Measurements from ENCODE around the gene CBX4.
A peak's percentile ranks its signal among the peaks of the same experiment; 100 is the strongest.

The CBX4 gene

DNA sequence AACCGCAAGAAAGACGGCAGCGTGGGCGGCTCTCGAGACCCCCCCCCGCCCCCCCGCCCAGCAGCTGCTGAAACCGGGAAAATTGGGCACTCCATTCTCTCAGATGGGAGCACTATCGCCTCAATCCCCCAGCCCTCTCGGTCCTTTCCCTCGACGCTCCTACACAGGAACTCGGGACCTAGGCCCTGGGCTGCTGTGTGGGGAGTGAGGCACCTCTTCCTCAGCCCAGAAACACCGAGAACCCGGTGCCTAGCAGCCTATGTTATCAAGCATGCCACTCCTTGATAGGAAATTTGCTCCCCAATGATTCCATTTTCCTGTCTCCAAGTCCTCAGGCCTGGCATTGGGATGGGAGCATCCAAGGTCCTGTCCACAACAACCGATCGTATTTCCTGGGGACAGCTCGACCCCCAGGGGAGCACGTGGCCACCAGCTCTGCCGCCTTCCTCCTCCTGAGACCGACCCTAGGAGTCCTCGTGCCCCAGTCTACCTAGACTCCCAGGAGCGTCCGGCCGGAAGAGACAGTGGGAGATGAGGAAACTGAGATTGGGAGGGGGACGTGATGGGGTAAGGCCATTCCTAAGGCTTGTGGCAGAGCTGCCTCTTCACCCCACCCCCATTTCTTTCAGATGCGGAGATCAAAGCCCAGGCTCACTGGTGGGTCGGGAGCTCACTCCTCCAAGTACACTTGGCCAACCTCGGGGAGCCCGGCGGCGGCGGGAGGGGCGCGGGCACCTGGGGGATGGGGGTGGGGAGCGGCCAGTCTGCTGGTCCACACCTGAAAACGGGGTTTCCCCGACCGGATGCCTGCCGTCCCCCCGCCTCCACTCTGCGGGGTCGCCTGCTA is 24.9 kb downstream of the CBX4 start:
- WGBS (ENCODE audit: extremely low coverage, insufficient coverage, low lambda C conversion rate), result no CpG with 5 or more reads among the region's 43 CpGs
- Histone ChIP-seq H4K5ac (ENCODE audit: low read length) (no peak overlapping the region), H3K23ac (ENCODE audit: low read length) (no peak overlapping the region), H2BK15ac (replicated peaks; ENCODE audit: low read depth) (peak overlapping the region; percentile 86), H3K18ac (ENCODE audit: low read length) (peak overlapping the region; percentile 98), H3K79me2 (ENCODE audit: control insufficient read depth, insufficient read depth, low read length) (no peaks in the 10 kb centered on the region), H3K56ac (ENCODE audit: low read length) (peak overlapping the region; percentile 60), H3K27ac (ENCODE audit: low read depth, low read length) (no peak overlapping the region), H2BK120ac (ENCODE audit: low read depth, low read length) (no peak overlapping the region), H3K79me1 (ENCODE audit: low read length) (no peaks in the 10 kb centered on the region), H2AK5ac (ENCODE audit: low read length) (no peak overlapping the region), H4K8ac (ENCODE audit: low read depth, low read length) (no peak overlapping the region), H2BK5ac (ENCODE audit: low read length) (no peak overlapping the region), H3K9ac (ENCODE audit: low read length) (no peak overlapping the region), H3K36me3 (ENCODE audit: control insufficient read depth, insufficient read depth, low read length) (no peaks in the 10 kb centered on the region), H3K4ac (ENCODE audit: low read depth, low read length) (peak overlapping the region; percentile 93), H3K4me3 (ENCODE audit: low read length) (no peak overlapping the region), H3K27me3 (ENCODE audit: insufficient read depth, low read length, poor library complexity) (peaks cover 74% of the 10 kb centered on the region), H3K4me2 (ENCODE audit: low read length) (no peak overlapping the region), H3K4me1 (ENCODE audit: control insufficient read depth, low read depth, low read length) (peaks cover 3% of the 10 kb centered on the region)
- no peak for DNase-seq

DNA sequence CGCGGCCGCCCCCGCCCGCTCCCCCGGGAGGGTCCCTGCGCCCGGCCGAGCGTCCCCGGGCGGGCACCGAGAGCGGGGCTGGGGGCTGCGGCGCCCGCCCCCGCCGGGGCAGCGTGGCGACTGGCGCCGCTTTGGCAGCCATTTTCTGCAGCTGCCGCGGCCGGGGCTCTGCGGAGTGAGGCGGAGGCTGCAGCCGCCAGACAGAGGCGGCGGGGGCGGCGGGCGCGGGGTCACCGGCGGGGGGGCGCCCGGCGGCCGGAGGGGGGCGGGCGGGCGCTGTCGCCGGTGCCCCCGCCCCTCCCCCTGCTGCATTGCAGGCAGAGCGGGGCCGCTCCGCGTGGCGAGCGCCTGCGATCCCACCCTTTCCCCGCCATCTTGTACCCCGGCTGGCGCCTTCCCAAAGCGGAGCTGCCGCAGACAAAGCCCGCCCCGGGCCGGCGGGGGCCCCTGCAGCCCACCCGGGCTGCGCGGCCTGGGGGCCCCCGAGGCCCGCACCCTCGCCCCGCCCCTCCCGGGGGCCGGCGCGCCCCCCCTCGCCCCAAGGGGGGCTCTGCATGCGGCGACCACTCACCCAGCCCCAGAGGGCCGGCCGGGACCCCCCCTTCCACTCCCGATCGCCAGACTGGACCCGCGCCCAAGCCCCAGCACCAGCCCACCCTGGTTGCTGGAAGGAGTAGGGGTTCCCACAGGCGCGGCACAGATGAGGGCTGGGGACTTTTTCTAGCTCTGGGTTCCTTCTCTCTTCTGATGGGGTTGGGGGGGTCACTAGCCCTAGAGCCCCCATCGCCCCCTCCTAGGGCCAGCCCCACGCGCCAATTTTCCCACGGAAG is 25.7 kb downstream of the CBX4 start:
- Histone ChIP-seq H3K4me2 (ENCODE audit: low read length) (no peak overlapping the region), H2AK5ac (ENCODE audit: low read length) (no peak overlapping the region), H3K18ac (ENCODE audit: low read length) (peak overlapping the region; percentile 98), H3K79me1 (ENCODE audit: low read length) (no peaks in the 10 kb centered on the region), H3K4ac (ENCODE audit: low read depth, low read length) (peak overlapping the region; percentile 93), H3K9ac (ENCODE audit: low read length) (no peak overlapping the region), H3K27ac (ENCODE audit: low read depth, low read length) (no peak overlapping the region), H3K4me1 (ENCODE audit: control insufficient read depth, low read depth, low read length) (peaks cover 3% of the 10 kb centered on the region), H4K8ac (ENCODE audit: low read depth, low read length) (peak overlapping the region; percentile 94), H3K23ac (ENCODE audit: low read length) (no peak overlapping the region), H2BK5ac (ENCODE audit: low read length) (no peak overlapping the region), H4K5ac (ENCODE audit: low read length) (no peak overlapping the region), H3K4me3 (ENCODE audit: low read length) (no peak overlapping the region), H3K56ac (ENCODE audit: low read length) (peak overlapping the region; percentile 56), H3K27me3 (ENCODE audit: insufficient read depth, low read length, poor library complexity) (peaks cover 76% of the 10 kb centered on the region), H3K36me3 (ENCODE audit: control insufficient read depth, insufficient read depth, low read length) (no peaks in the 10 kb centered on the region), H3K79me2 (ENCODE audit: control insufficient read depth, insufficient read depth, low read length) (no peaks in the 10 kb centered on the region), H2BK120ac (ENCODE audit: low read depth, low read length) (peak overlapping the region; percentile 78), H2BK15ac (replicated peaks; ENCODE audit: low read depth) (peak overlapping the region; percentile 86)
- no CpG with 5 or more reads among the region's 89 CpGs for WGBS (ENCODE audit: extremely low coverage, insufficient coverage, low lambda C conversion rate)
- DNase-seq, result no peak

DNA sequence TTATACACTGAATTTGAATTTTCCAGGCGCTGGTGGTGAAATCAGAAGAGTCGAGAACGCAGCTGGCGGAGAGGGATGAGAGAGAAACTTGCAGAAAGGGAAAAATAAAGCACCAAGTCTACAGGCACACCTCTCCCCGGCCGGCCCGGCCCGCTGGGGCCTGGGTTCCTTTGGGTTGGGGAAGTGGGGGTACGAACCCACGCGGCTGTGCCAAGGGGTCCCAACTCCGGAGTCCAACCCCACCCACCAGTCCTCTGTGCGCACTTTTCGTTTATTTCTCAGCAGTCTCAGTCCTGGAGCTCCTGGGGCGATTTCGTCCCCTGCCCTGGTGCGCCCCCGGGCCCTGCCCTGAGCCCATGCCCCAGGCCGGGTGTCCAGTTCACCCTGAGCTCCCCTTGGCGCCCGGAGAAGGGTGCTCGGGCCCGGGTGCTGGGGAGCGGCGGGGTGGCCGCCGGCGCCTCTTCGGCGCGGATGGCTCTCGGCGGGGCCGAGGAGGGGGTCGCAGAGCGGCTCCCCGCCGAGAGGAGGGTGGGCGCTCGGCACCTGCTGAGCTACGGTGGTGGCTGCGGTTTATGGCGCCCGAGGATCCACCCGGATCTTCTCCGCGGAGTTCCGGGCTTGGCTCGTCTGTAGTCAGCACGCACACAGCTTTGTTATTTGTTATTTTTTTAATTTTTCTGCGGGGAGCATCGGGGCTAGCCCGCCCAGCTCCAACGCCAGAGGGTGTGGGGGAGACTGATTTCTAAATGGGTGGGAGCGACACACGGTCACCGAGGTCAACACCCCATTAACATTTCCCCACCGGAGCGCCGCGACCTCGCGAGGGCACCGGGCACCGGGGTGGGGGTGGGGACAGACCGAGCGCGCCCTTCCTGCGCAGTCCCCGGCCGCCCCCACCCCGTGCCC is 26.6 kb downstream of the CBX4 start:
- H3K9ac ChIP-seq (ENCODE audit: low read length), result no peak overlapping the region
- no peak overlapping the region for H2BK5ac ChIP-seq (ENCODE audit: low read length)
- H3K56ac ChIP-seq (ENCODE audit: low read length), result peak overlapping the region; percentile 64
- peaks cover 80% of the 10 kb centered on the region for H3K27me3 ChIP-seq (ENCODE audit: insufficient read depth, low read length, poor library complexity)
- H4K5ac ChIP-seq (ENCODE audit: low read length), result no peak overlapping the region
- no peaks in the 10 kb centered on the region for H3K36me3 ChIP-seq (ENCODE audit: control insufficient read depth, insufficient read depth, low read length)
- peak overlapping the region; percentile 8 for H2BK15ac ChIP-seq (replicated peaks; ENCODE audit: low read depth)
- H3K4me3 ChIP-seq (ENCODE audit: low read length), result no peak overlapping the region
- H3K79me1 ChIP-seq (ENCODE audit: low read length), result no peaks in the 10 kb centered on the region
- peak overlapping the region; percentile 98 for H3K18ac ChIP-seq (ENCODE audit: low read length)
- H3K4me2 ChIP-seq (ENCODE audit: low read length), result no peak overlapping the region
- no peaks in the 10 kb centered on the region for H3K79me2 ChIP-seq (ENCODE audit: control insufficient read depth, insufficient read depth, low read length)
- H3K4me1 ChIP-seq (ENCODE audit: control insufficient read depth, low read depth, low read length), result peaks cover 3% of the 10 kb centered on the region
- no peak overlapping the region for H3K27ac ChIP-seq (ENCODE audit: low read depth, low read length)
- H4K8ac ChIP-seq (ENCODE audit: low read depth, low read length), result no peak overlapping the region
- no peak overlapping the region for H2AK5ac ChIP-seq (ENCODE audit: low read length)
- DNase-seq, result no peak
- no CpG with 5 or more reads among the region's 72 CpGs for WGBS (ENCODE audit: extremely low coverage, insufficient coverage, low lambda C conversion rate)
- no peak overlapping the region for H3K4ac ChIP-seq (ENCODE audit: low read depth, low read length)
- no peak overlapping the region for H3K23ac ChIP-seq (ENCODE audit: low read length)
- peak overlapping the region; percentile 78 for H2BK120ac ChIP-seq (ENCODE audit: low read depth, low read length)

DNA sequence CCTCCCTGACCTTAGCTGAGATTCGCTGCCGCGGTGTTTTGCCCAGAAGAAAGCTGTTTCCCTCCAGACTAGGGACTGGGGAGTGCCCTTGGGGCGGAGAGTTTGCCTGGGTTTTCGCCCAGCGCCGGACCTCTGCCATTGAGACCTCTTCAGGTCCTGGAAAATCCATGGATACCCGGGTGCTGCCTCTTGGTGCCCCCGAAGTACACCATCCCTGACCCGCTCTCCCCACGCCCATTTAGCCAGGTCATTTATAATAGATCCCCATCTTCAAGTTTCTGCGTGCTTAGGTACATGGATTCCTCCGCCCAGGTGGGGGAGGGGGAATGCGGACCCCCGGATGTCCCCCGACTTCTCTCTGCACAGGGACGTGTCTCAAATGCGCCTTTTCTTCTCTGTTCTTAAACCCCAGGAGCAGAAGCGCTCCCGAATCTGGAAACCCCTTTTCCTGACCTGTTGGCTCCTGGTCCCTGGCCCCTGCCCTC is 27.3 kb downstream of the CBX4 start:
- H3K79me2 ChIP-seq (ENCODE audit: control insufficient read depth, insufficient read depth, low read length), result no peaks in the 10 kb centered on the region
- no peak overlapping the region for H4K5ac ChIP-seq (ENCODE audit: low read length)
- H3K4me1 ChIP-seq (ENCODE audit: control insufficient read depth, low read depth, low read length), result peaks cover 3% of the 10 kb centered on the region
- H2AK5ac ChIP-seq (ENCODE audit: low read length), result no peak overlapping the region
- no peak overlapping the region for H3K9ac ChIP-seq (ENCODE audit: low read length)
- no peak overlapping the region for H4K8ac ChIP-seq (ENCODE audit: low read depth, low read length)
- no peak overlapping the region for H2BK120ac ChIP-seq (ENCODE audit: low read depth, low read length)
- H3K27me3 ChIP-seq (ENCODE audit: insufficient read depth, low read length, poor library complexity), result peaks cover 80% of the 10 kb centered on the region
- no peak overlapping the region for H3K18ac ChIP-seq (ENCODE audit: low read length)
- no peaks in the 10 kb centered on the region for H3K79me1 ChIP-seq (ENCODE audit: low read length)
- no peak overlapping the region for H3K4me3 ChIP-seq (ENCODE audit: low read length)
- no peak overlapping the region for H3K27ac ChIP-seq (ENCODE audit: low read depth, low read length)
- no peak overlapping the region for H2BK5ac ChIP-seq (ENCODE audit: low read length)
- H3K23ac ChIP-seq (ENCODE audit: low read length), result no peak overlapping the region
- H3K36me3 ChIP-seq (ENCODE audit: control insufficient read depth, insufficient read depth, low read length), result no peaks in the 10 kb centered on the region
- no peak overlapping the region for H3K56ac ChIP-seq (ENCODE audit: low read length)
- no peak overlapping the region for H3K4ac ChIP-seq (ENCODE audit: low read depth, low read length)
- DNase-seq, result no peak
- no peak overlapping the region for H2BK15ac ChIP-seq (replicated peaks; ENCODE audit: low read depth)
- no CpG with 5 or more reads among the region's 20 CpGs for WGBS (ENCODE audit: extremely low coverage, insufficient coverage, low lambda C conversion rate)
- H3K4me2 ChIP-seq (ENCODE audit: low read length), result no peak overlapping the region

DNA sequence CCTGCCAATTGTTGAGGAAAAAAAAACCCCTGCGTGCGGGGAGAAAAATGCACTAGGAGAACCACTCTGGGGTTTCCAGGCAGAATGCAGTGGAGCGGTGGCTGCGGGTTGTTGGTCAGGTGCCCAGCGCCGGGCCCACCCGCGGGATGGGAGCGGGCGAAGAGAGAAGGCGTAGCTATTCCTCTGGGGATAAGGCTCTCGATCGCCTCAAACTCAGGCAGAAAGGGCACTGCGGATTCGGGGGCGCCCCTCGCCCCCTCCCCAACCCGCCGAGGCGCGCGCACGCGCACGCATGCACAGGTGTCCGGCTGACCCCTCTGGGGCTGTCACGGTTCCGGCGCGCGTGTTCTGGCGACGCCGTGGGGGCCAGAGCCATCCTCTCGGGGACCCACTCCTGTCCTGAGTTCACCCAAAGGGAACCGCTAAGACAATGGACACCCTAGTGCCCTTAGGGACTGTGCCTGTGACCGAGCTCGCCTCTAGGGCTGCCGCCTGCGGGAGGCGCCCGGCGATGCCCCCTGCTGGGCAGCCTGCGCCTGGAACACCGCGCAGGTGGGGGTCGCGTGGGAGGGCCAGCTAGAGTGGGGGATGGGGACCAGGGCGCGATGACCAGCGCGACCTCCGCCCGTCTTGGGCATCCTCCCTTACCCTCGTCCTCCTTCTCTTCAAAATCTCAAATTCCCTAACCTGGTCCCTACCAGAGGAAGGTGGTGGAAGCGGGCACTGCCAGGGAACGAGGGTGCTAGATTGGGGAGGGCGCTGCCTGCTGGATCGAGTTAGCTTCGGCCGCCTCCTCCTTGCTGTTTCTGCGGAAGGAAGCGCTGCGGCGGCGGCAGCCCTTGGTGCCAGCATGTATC is 28.0 kb downstream of the CBX4 start:
- Histone ChIP-seq H3K4me1 (ENCODE audit: control insufficient read depth, low read depth, low read length) (peaks cover 3% of the 10 kb centered on the region), H4K8ac (ENCODE audit: low read depth, low read length) (no peak overlapping the region), H3K27me3 (ENCODE audit: insufficient read depth, low read length, poor library complexity) (peaks cover 80% of the 10 kb centered on the region), H3K79me2 (ENCODE audit: control insufficient read depth, insufficient read depth, low read length) (no peaks in the 10 kb centered on the region), H3K27ac (ENCODE audit: low read depth, low read length) (no peak overlapping the region), H2BK5ac (ENCODE audit: low read length) (no peak overlapping the region), H3K36me3 (ENCODE audit: control insufficient read depth, insufficient read depth, low read length) (no peaks in the 10 kb centered on the region), H3K4ac (ENCODE audit: low read depth, low read length) (no peak overlapping the region), H2BK15ac (replicated peaks; ENCODE audit: low read depth) (no peak overlapping the region), H3K9ac (ENCODE audit: low read length) (no peak overlapping the region), H2AK5ac (ENCODE audit: low read length) (no peak overlapping the region), H3K79me1 (ENCODE audit: low read length) (no peaks in the 10 kb centered on the region), H3K4me2 (ENCODE audit: low read length) (no peak overlapping the region), H4K5ac (ENCODE audit: low read length) (no peak overlapping the region), H3K4me3 (ENCODE audit: low read length) (no peak overlapping the region), H2BK120ac (ENCODE audit: low read depth, low read length) (no peak overlapping the region), H3K23ac (ENCODE audit: low read length) (no peak overlapping the region), H3K56ac (ENCODE audit: low read length) (peak overlapping the region; percentile 34), H3K18ac (ENCODE audit: low read length) (no peak overlapping the region)
- WGBS (ENCODE audit: extremely low coverage, insufficient coverage, low lambda C conversion rate), result no CpG with 5 or more reads among the region's 66 CpGs
- DNase-seq, result no peak
